H1 (cell line): ENCODE measurements around the gene DHX57. TPM values are rescaled to one million over a fixed set of nuclear protein-coding genes. Genes with fewer than 3 reads are reported as not detected.

ENCODE experiments used
- CTCF ChIA-PET: fragments of 300-600 bp; sonication (Branson Sonifier 250); formaldehyde crosslinking; loops from one replicate; lab custom pipeline; 2021; ENCODE audit not compliant: partially characterized antibody; lab: Charles Lee
- POLR2A ChIA-PET: fragments of 300-600 bp; sonication (Branson Sonifier 250); formaldehyde crosslinking; loops from one replicate; lab custom pipeline; 2021; ENCODE audit warnings: inconsistent platforms; ENCODE audit not compliant: partially characterized antibody; lab: Charles Lee
- DNase-seq, 2 experiments: peaks; one replicate each; pipeline versions ENCODE4 v3.0.0 to v3.0.0-alpha.2; 2010 to 2022; ENCODE audit warnings: low spot score in 2 of 2, low read depth in 1 of 2, mixed read lengths in 1 of 2
- FAIRE-seq: peaks from 2 replicates; lab custom pipeline; 2011; peaks lifted over from hg19 to GRCh38; lab: Jason Lieb, UNC
- H2AFZ ChIP-seq: 2 replicates; pipeline ENCODE4 v1.8.1; 2012; ENCODE audit warnings: low read length, inconsistent platforms
- H2AK5ac ChIP-seq: 2 replicates; pipeline ENCODE4 v1.6.1; 2013; ENCODE audit warnings: low read depth, low read length
- H2BK120ac ChIP-seq: replicated peaks from 2 replicates; pipeline ENCODE3; 2013; ENCODE audit warnings: low read depth, low read length, inconsistent platforms
- H2BK12ac ChIP-seq: 2 replicates; pipeline ENCODE4 v1.6.1; 2013; ENCODE audit warnings: low read depth, low read length
- H2BK15ac ChIP-seq: 2 replicates; pipeline ENCODE4 v1.6.1; 2013; ENCODE audit warnings: low read length
- H2BK20ac ChIP-seq: 2 replicates; pipeline ENCODE4 v1.6.1; 2013; ENCODE audit warnings: low read length
- H2BK5ac ChIP-seq: 2 replicates; pipeline ENCODE4 v1.6.1; 2013; ENCODE audit warnings: low read depth, low read length
- H3K14ac ChIP-seq: 2 replicates; pipeline ENCODE4 v1.6.1; 2013; ENCODE audit warnings: inconsistent platforms; ENCODE audit not compliant: insufficient read length
- H3K18ac ChIP-seq: 2 replicates; pipeline ENCODE4 v1.6.1; 2013; ENCODE audit warnings: low read length; ENCODE audit errors: extremely low read depth
- H3K23ac ChIP-seq: 2 replicates; pipeline ENCODE4 v1.6.1; 2013; ENCODE audit warnings: inconsistent platforms; ENCODE audit not compliant: insufficient read length
- H3K23me2 ChIP-seq: 2 replicates; pipeline ENCODE4 v1.6.1; 2013; ENCODE audit warnings: low read depth, low read length
- H3K27ac ChIP-seq: 2 replicates; pipeline ENCODE4 v1.6.1; 2011; ENCODE audit warnings: low read depth, low read length, inconsistent platforms
- H3K27me3 ChIP-seq, 4 experiments: replicated peaks in 1 of 4; 1 replicate in 1 of 4; 2 replicates in 3 of 4; pipeline versions ENCODE4 v1.6.1 to v1.8.1; 2011 to 2013; ENCODE audit warnings: low read length in 3 of 4, mild to moderate bottlenecking in 3 of 4, inconsistent platforms in 2 of 4, mixed read lengths in 2 of 4, moderate library complexity in 1 of 4; ENCODE audit not compliant: control insufficient read depth in 3 of 4, insufficient read depth in 3 of 4; ENCODE audit errors: extremely low read depth in 1 of 4
- H3K36me3 ChIP-seq, 4 experiments: 2 replicates each; pipeline versions ENCODE4 v1.6.1 to v1.8.1; 2011 to 2013; ENCODE audit warnings: mild to moderate bottlenecking in 4 of 4, low read length in 3 of 4, moderate library complexity in 2 of 4, control low read depth in 1 of 4, inconsistent platforms in 1 of 4; ENCODE audit not compliant: insufficient read depth in 4 of 4, control insufficient read depth in 2 of 4
- H3K4ac ChIP-seq: replicated peaks from 2 replicates; pipeline ENCODE3; 2013; ENCODE audit warnings: low read length, low read depth, mixed read lengths, inconsistent platforms; ENCODE audit not compliant: insufficient read length
- H3K4me1 ChIP-seq, 4 experiments: replicated peaks in 1 of 4; 1 replicate in 1 of 4; 2 replicates in 3 of 4; pipeline versions ENCODE4 v1.6.1 to v1.8.1; 2011 to 2013; ENCODE audit warnings: low read length in 3 of 4, inconsistent platforms in 2 of 4, mixed read lengths in 1 of 4; ENCODE audit not compliant: insufficient read depth in 4 of 4, control insufficient read depth in 3 of 4
- H3K4me2 ChIP-seq, 2 experiments: 2 replicates each; pipeline versions ENCODE4 v1.6.1 to v1.8.1; 2011 to 2013; ENCODE audit warnings: low read depth in 2 of 2, low read length in 2 of 2, control low read depth in 1 of 2, inconsistent platforms in 1 of 2, mild to moderate bottlenecking in 1 of 2; ENCODE audit not compliant: insufficient read depth in 1 of 2
- H3K4me3 ChIP-seq, 4 experiments: fragments of 200-600, 300-600 bp in 1 of 4; sonication (generic), shearing (Covaris generic), sonication (Bioruptor Twin) in 1 of 4; 2 replicates each; pipeline versions ENCODE4 v1.5.1 to v1.8.1; 2011 to 2016; ENCODE audit warnings: low read length in 4 of 4, low read depth in 3 of 4, control low read depth in 2 of 4, inconsistent platforms in 2 of 4, mild to moderate bottlenecking in 2 of 4, mixed read lengths in 1 of 4, moderate library complexity in 1 of 4; ENCODE audit not compliant: insufficient read depth in 2 of 4; ENCODE audit errors: extremely low read depth in 1 of 4
- H3K56ac ChIP-seq: replicated peaks from 2 replicates; pipeline ENCODE3; 2013; ENCODE audit warnings: low read depth, mild to moderate bottlenecking, mixed read lengths, low read length, inconsistent platforms; ENCODE audit not compliant: insufficient read length
- H3K79me1 ChIP-seq: 2 replicates; pipeline ENCODE4 v1.6.1; 2013; ENCODE audit warnings: low read depth, low read length, control low read depth
- H3K79me2 ChIP-seq, 2 experiments: 2 replicates each; pipeline versions ENCODE4 v1.6.1 to v1.8.1; 2012 to 2013; ENCODE audit warnings: low read length in 2 of 2, mild to moderate bottlenecking in 2 of 2, inconsistent platforms in 1 of 2; ENCODE audit not compliant: insufficient read depth in 2 of 2, control insufficient read depth in 1 of 2
- H3K9ac ChIP-seq, 4 experiments: replicated peaks in 1 of 4; 1 replicate in 1 of 4; 2 replicates in 3 of 4; pipeline versions ENCODE4 v1.6.1 to v1.8.1; 2011 to 2013; ENCODE audit warnings: low read depth in 3 of 4, low read length in 3 of 4, control low read depth in 2 of 4, mild to moderate bottlenecking in 2 of 4, moderate library complexity in 2 of 4, inconsistent platforms in 1 of 4; ENCODE audit errors: extremely low read depth in 1 of 4
- H3K9me3 ChIP-seq, 2 experiments: 2 replicates each; pipeline versions ENCODE4 v1.6.1 to v1.8.1; 2012 to 2013; ENCODE audit warnings: mild to moderate bottlenecking in 2 of 2, moderate library complexity in 2 of 2, control low read depth in 1 of 2, inconsistent platforms in 1 of 2, low read depth in 1 of 2, low read length in 1 of 2, mixed read lengths in 1 of 2; ENCODE audit not compliant: insufficient read depth in 2 of 2
- H4K20me1 ChIP-seq, 2 experiments: replicated peaks in 1 of 2; 2 replicates each; pipeline versions ENCODE3 to v1.8.1; 2011 to 2013; ENCODE audit warnings: inconsistent platforms in 2 of 2, low read length in 2 of 2, mild to moderate bottlenecking in 1 of 2; ENCODE audit not compliant: insufficient read depth in 2 of 2, control insufficient read depth in 1 of 2
- H4K5ac ChIP-seq: 2 replicates; pipeline ENCODE4 v1.6.1; 2013; ENCODE audit warnings: low read length, low read depth, mixed read lengths, inconsistent platforms; ENCODE audit not compliant: insufficient read length
- H4K8ac ChIP-seq: 2 replicates; pipeline ENCODE4 v1.8.0; 2013; ENCODE audit warnings: mild to moderate bottlenecking, moderate library complexity, low read length, inconsistent platforms; ENCODE audit not compliant: insufficient read depth; ENCODE audit errors: extremely low read depth
- H4K91ac ChIP-seq: replicated peaks from 2 replicates; pipeline ENCODE3; 2013; ENCODE audit warnings: low read length, mixed read lengths, inconsistent platforms; ENCODE audit not compliant: insufficient read length
- CEBPB ChIP-seq: IDR thresholded peaks from 2 replicates; pipeline ENCODE4 v1.6.1; 2012; ENCODE audit warnings: low read depth, low read length
- CREB1 ChIP-seq: IDR thresholded peaks from 2 replicates; pipeline ENCODE4 v1.6.1; 2012; ENCODE audit warnings: inconsistent platforms
- GTF2F1 ChIP-seq: IDR thresholded peaks from 2 replicates; pipeline ENCODE4 v1.6.1; 2012; ENCODE audit warnings: low read depth, low read length, improper control_type of control experiment, borderline replicate concordance
- HDAC2 ChIP-seq, 2 experiments: fragments of 300-600 bp in 1 of 2; sonication (generic) in 1 of 2; IDR thresholded peaks; 2 replicates each; pipeline ENCODE4 v1.6.1; 2011 to 2012; ENCODE audit warnings: low read depth in 2 of 2, low read length in 2 of 2, mild to moderate bottlenecking in 2 of 2, moderate library complexity in 2 of 2, borderline replicate concordance in 1 of 2, inconsistent platforms in 1 of 2
- KDM1A ChIP-seq: fragments of 200-600, 300-600 bp; sonication (generic); IDR thresholded peaks from 2 replicates; pipeline ENCODE4 v1.7.1; 2016; ENCODE audit warnings: mild to moderate bottlenecking, low read length, borderline replicate concordance
- NANOG ChIP-seq: IDR thresholded peaks from 2 replicates; pipeline ENCODE4 v1.6.1; 2011; ENCODE audit warnings: low read length, low read depth, mild to moderate bottlenecking, inconsistent platforms; ENCODE audit not compliant: insufficient read depth, poor library complexity, severe bottlenecking
- POLR2A ChIP-seq, 2 experiments: IDR thresholded peaks; 1 replicate in 1 of 2; 2 replicates in 1 of 2; pipeline ENCODE4 v1.6.1; 2011; ENCODE audit warnings: low read depth in 2 of 2, low read length in 2 of 2, mild to moderate bottlenecking in 2 of 2; ENCODE audit errors: control extremely low read depth in 1 of 2
- POLR2AphosphoS5 ChIP-seq: IDR thresholded peaks from 2 replicates; pipeline ENCODE4 v1.6.1; 2011; ENCODE audit warnings: low read depth, low read length
- RFX5 ChIP-seq: IDR thresholded peaks from 2 replicates; pipeline ENCODE4 v1.6.1; 2011; ENCODE audit warnings: low read depth, low read length, improper control_type of control experiment, borderline replicate concordance
- RXRA ChIP-seq: IDR thresholded peaks from 2 replicates; pipeline ENCODE4 v1.6.1; 2011; ENCODE audit warnings: low read depth, mild to moderate bottlenecking, low read length, moderate library complexity; ENCODE audit not compliant: insufficient read depth
- SUZ12 ChIP-seq: fragments of 200-600 bp; sonication (generic); IDR thresholded peaks from 2 replicates; pipeline ENCODE4 v1.6.1; 2012; ENCODE audit warnings: mild to moderate bottlenecking, inconsistent platforms, low read length, moderate library complexity, mixed read lengths
- TAF7 ChIP-seq: optimal IDR thresholded peaks from 2 replicates; pipeline ENCODE3; 2011; ENCODE audit warnings: low read depth, mild to moderate bottlenecking, inconsistent platforms, low read length, moderate library complexity, borderline replicate concordance
- TEAD4 ChIP-seq: IDR thresholded peaks from 2 replicates; pipeline ENCODE4 v1.6.1; 2012; ENCODE audit warnings: low read depth, low read length, inconsistent platforms, mixed read lengths
- WGBS, 2 experiments: shearing (Covaris generic) in 1 of 2; methylation state at CpG; one replicate each; pipeline versions ENCODE4 v1.1.6 to v1.1.7; 2013 to 2015; ENCODE audit warnings: low lambda C conversion rate in 2 of 2, mixed read lengths in 2 of 2, inconsistent platforms in 1 of 2, low coverage in 1 of 2, missing lambda C conversion rate in 1 of 2; ENCODE audit not compliant: insufficient replicate concordance in 2 of 2, insufficient coverage in 1 of 2, insufficient read length in 1 of 2; ENCODE audit errors: extremely low coverage in 1 of 2, missing lambda C conversion rate in 1 of 2; 5-methylcytosine and 5-hydroxymethylcytosine counted together
- polyA plus RNA-seq, 7 experiments: library from polyadenylated mRNA; depleted of rRNA in 3 of 7; stranded (reverse) in 5 of 7; unstranded in 2 of 7; fragments of >200 nt in 5 of 7; fragments of 200-250 nt in 2 of 7; gene quantifications; 1 replicate in 5 of 7; 2 replicates in 1 of 7; 4 replicates in 1 of 7; pipeline versions ENCODE4 v1.2.1 to v1.2.3, GENCODE V29; 2011 to 2013; ENCODE audit warnings: missing spikeins in 2 of 7, mixed read lengths in 2 of 7
- total RNA-seq: library from RNA; stranded (reverse); fragmentation: NEBNext Ultra II Directional; extraction: Animal tissue kit (Norgen Biotek cat#: 25700); gene quantifications from 2 replicates; pipeline ENCODE4 v1.2.1, GENCODE V29; 2021

DHX57 gene
- total and polyA plus RNA-seq, 2 of the 8 experiments (the other 6 are each of a cell fraction or from before 2014, with no cell fraction given), result 10.7 to 32.9 TPM

DNA sequence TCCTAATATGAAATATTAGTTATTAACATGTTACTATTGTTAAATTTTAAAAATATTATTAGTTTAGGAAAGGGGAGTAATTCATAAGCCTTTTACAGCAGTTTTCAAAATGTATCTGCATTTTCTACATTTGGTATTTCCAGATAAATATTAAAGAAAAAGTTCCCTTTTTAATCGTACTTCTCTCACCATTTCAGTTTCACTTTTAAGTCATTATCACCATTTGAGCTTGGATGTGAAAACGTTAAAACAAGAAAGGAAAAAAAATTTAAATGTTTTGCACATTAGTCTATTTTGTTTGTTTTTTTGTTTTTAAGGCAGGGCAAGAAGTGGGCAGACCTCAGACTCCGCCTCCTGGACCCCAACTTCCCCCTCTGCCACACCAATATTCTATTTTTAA, 121.2 kb downstream of the DHX57 start:
- FAIRE-seq (no peak), DNase-seq (no peak)
- ChIA-PET POLR2A (interaction anchor here (1.2 to 14.7 kb wide), 2 partner anchors 12 to 21 kb away, joined by 3 to 486 read pairs; no protein-coding TSS in a partner anchor), CTCF (interaction anchor here (0.6 kb wide), 1 partner anchor 85 kb away, joined by 5 read pairs; no protein-coding TSS in a partner anchor)
- Histone ChIP-seq H2BK20ac (no peak overlapping the region), H3K4ac (no peak overlapping the region), H3K9me3 (peaks cover 0 to 7% of the 10 kb centered on the region in 2 experiments; a peak in 1 of 4 replicates), H3K23me2 (peaks cover 7% of the 10 kb centered on the region; the same call in 1 of the 2 replicates), H3K14ac (no peak overlapping the region), H3K56ac (no peak overlapping the region), H4K8ac (no peak overlapping the region), H2AFZ (no peak overlapping the region), H3K18ac (no peak overlapping the region), H3K27ac (no peak overlapping the region), H3K4me2 (no peak overlapping the region), H3K36me3 (peaks cover 0 to 6% (median 2%) of the 10 kb centered on the region in 4 experiments; a peak in 5 of 8 replicates), H4K5ac (no peak overlapping the region), H3K79me2 (peaks cover 14 to 17% of the 10 kb centered on the region in 2 experiments), H4K20me1 (peaks cover 7 to 8% of the 10 kb centered on the region in 2 experiments), H2BK12ac (no peak overlapping the region), H4K91ac (no peak overlapping the region), H3K9ac (no peak overlapping the region), H2BK5ac (no peak overlapping the region), H2AK5ac (no peak overlapping the region), H3K27me3 (no peaks in the 10 kb centered on the region), H3K4me3 (no peak overlapping the region), H2BK15ac (no peak overlapping the region), H3K23ac (no peak overlapping the region), H2BK120ac (no peak overlapping the region), H3K79me1 (no peaks in the 10 kb centered on the region), H3K4me1 (peaks cover 0 to 4% (median 0%) of the 10 kb centered on the region in 4 experiments; a peak in 2 of 7 replicates)
- WGBS, 2 experiments, result 94% methylated on average over 3 of the region's 3 CpGs; no CpG with 5 or more reads in 1 of the 2 experiments
- TF ChIP-seq RXRA (no peak), POLR2A (IDR thresholded peaks at IDR 0.05; ENCODE audit: control extremely low read depth in 1 of 2, low read depth in 2 of 2, low read length in 2 of 2) (no peak), TAF7 (no peak), CEBPB (no peak), NANOG (no peak), CREB1 (no peak), RFX5 (no peak), KDM1A (no peak), GTF2F1 (no peak), HDAC2 (IDR thresholded peaks at IDR 0.05; ENCODE audit: borderline replicate concordance in 1 of 2, low read depth in 2 of 2, low read length in 2 of 2) (no peak), TEAD4 (no peak), SUZ12 (no peak), POLR2AphosphoS5 (no peak)
